ENCODE data around the gene HOXC11.

HOXC11 gene

GRCh38 chr12:53972722-53973235 lies at the start of gene HOXC11:
Gene HOXC11 (plus strand): TSS chr12:53973126. CDS start chr12:53973242, 116 bp downstream.
- DNase-seq (ENCODE audit: low spot score) = no peak

- no peak for DNase-seq (ENCODE audit: low spot score)
Measured at GRCh38 chr12:53924521-53925405, 48.2 kb upstream of the HOXC11 start.

GRCh38 chr12:53927220-53928029 lies 45.5 kb upstream of the HOXC11 start:
- DNase-seq (ENCODE audit: low spot score) = no peak

GRCh38 chr12:53928054-53928835 lies 44.7 kb upstream of the HOXC11 start:
- DNase-seq (ENCODE audit: low spot score) = no peak

GRCh38 chr12:53929527-53929926 lies 43.4 kb upstream of the HOXC11 start:
- no peak for DNase-seq (ENCODE audit: low spot score)

- DNase-seq (ENCODE audit: low spot score) = no peak
Measured at GRCh38 chr12:53930591-53931255, 42.2 kb upstream of the HOXC11 start.

- no peak for DNase-seq (ENCODE audit: low spot score)
Measured at GRCh38 chr12:53931844-53932581, 40.9 kb upstream of the HOXC11 start.

- DNase-seq (ENCODE audit: low spot score) = no peak
Measured at GRCh38 chr12:53932915-53933314, 40.0 kb upstream of the HOXC11 start.

- no peak for DNase-seq (ENCODE audit: low spot score)
Measured at GRCh38 chr12:53935383-53936341, 37.3 kb upstream of the HOXC11 start.

GRCh38 chr12:53937099-53937498 lies 35.8 kb upstream of the HOXC11 start:
- no peak for DNase-seq (ENCODE audit: low spot score)

GRCh38 chr12:53937596-53938325 lies 35.2 kb upstream of the HOXC11 start:
- no peak for DNase-seq (ENCODE audit: low spot score)

GRCh38 chr12:53938326-53939140 lies 34.4 kb upstream of the HOXC11 start, which contains the start of gene HOXC13:
Gene HOXC13 (plus strand): TSS chr12:53938831. CDS start chr12:53938907, 76 bp downstream.
- peak; percentile 96 for DNase-seq (ENCODE audit: low spot score)

- DNase-seq (ENCODE audit: low spot score) = no peak
Measured at GRCh38 chr12:53939141-53940108, 33.5 kb upstream of the HOXC11 start.

GRCh38 chr12:53940443-53941014 lies 32.4 kb upstream of the HOXC11 start:
- DNase-seq (ENCODE audit: low spot score) = no peak

GRCh38 chr12:53941187-53941586 lies 31.7 kb upstream of the HOXC11 start:
- DNase-seq (ENCODE audit: low spot score) = no peak

GRCh38 chr12:53941750-53942149 lies 31.2 kb upstream of the HOXC11 start:
- no peak for DNase-seq (ENCODE audit: low spot score)
